Retinal pigment epithelial cell (primary cell): ENCODE measurements around the gene DSP.

Experiments
- DNase-seq: peaks from one replicate; pipeline ENCODE4 v3.0.0-alpha.2; 2010; ENCODE audit warnings: low read depth
- H3K4me3 ChIP-seq: 2 replicates; pipeline ENCODE4 v1.5.1; 2011; ENCODE audit warnings: mild to moderate bottlenecking, low read length, control low read depth, moderate library complexity
- TF ChIP-seq, protein P1 (sequence below): conservative IDR thresholded peaks from 2 replicates; pipeline ENCODE4 v1.5.1; 2011; ENCODE audit warnings: low read depth, low read length, control low read depth, inconsistent platforms

The DSP gene

DNA sequence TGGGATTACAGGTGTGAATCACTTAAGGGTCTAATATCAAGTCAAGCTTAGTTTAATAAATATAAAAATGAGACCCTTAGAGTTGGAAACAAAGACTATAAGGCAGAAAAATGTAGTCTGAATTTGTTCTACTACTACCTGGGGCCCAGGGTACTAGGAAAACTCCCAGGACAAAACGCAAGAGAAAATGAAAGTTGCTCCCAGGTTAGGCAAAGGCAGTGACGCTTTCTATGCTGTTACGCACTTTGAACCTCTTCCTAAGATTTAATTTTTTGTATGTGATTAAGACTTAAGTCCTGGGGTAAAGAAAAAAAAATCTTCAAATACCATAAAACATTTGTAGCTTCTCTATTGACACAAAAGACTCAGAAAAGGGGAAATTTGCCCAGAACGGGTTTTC, 17.3 kb downstream of the DSP start:
- TF ChIP-seq, protein P1, sequence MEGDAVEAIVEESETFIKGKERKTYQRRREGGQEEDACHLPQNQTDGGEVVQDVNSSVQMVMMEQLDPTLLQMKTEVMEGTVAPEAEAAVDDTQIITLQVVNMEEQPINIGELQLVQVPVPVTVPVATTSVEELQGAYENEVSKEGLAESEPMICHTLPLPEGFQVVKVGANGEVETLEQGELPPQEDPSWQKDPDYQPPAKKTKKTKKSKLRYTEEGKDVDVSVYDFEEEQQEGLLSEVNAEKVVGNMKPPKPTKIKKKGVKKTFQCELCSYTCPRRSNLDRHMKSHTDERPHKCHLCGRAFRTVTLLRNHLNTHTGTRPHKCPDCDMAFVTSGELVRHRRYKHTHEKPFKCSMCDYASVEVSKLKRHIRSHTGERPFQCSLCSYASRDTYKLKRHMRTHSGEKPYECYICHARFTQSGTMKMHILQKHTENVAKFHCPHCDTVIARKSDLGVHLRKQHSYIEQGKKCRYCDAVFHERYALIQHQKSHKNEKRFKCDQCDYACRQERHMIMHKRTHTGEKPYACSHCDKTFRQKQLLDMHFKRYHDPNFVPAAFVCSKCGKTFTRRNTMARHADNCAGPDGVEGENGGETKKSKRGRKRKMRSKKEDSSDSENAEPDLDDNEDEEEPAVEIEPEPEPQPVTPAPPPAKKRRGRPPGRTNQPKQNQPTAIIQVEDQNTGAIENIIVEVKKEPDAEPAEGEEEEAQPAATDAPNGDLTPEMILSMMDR, result no peak
- no peak for DNase-seq
- H3K4me3 ChIP-seq, result no peak overlapping the region

DNA sequence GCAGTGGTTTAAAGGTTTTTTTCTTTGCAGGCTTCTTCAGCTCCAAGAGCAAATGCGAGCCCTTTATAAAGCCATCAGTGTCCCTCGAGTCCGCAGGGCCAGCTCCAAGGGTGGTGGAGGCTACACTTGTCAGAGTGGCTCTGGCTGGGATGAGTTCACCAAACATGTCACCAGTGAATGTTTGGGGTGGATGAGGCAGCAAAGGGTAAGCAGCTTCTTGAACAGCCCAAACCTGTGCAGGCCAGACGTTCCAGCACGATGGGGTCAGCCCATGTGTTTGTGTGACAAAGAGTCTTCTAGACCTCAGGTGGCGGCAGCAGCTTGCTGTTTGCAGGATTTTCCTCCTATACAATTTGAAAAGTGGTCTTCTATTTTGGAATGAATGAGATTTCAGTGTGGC, 17.7 kb downstream of the DSP start:
- TF ChIP-seq, protein P1, result no peak
- no peak for DNase-seq
- H3K4me3 ChIP-seq, result no peak overlapping the region

DNA sequence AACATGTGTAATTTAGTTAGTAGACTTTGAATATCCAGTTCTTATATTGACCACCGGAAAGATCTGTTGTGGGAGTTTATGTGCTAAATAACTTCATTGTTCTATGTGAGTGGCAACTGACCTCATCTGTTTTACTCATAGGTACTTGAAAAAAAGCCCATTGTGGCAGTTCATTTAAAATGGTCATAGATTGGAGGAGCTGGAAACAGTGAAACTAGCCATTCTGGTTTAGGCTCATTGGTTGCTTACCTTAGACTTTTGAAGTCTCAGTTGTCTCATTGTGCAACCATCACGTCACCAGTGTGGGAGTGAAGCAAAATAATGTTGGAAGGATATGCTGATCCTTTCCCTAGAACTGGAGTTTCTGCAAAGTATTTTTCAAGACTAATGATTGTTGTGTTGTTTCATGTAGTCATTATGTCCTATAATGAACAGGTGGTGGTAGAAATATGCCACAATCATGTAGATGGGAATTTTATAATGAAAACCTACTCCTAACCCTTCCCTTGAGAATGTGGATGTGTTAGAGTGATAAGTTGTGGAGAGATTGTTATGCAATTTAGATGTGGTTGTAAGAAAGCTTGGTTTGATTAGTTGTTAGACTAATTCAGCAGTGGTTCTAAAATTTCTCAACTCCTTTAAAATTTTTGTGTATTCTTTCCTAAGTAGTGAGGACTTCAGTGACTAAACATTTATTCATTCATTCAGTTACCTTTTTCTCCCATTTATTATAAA, 18.3 kb downstream of the DSP start:
- TF ChIP-seq, protein P1, result no peak
- H3K4me3 ChIP-seq, result no peak overlapping the region
- DNase-seq, result no peak

DNA sequence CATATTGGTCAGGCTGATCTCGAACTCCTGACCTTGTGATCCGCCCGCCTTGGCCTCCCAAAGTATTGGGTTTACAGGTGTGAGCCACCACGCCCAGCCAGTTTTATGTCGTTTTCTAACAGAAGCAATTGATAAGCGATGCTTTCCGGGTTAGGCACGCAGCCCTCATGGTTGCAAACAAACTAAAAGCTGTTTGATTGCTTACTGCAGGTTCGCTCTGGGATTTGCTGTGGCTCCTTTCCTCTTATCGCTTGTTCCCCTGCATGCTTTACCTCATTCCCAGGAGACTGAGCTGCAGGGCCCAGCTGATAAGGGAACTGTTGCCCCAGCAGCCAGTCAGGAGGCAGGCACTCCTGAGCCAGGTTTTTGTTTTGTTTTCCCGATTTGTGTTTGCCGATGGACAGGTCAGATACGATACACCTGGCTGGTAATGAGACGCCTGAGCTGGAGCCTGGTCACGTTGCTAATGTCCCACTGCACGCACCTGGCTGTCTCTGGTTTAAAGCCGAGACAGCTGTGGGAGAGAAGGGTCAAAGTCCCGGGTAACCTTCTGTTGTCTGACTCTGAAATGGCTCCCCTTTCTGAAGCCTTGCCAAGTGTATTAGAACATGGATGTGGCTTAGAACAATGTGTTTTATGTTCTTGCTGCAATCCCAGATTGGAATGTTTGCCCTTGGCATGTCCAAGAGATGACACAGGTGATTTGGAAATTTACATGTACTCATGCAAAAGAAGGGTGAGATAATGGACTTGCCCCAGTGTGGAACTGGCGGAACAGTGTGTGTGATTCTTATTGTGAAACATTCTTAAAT, 19.9 kb downstream of the DSP start:
- TF ChIP-seq, protein P1, result no peak
- no peak overlapping the region for H3K4me3 ChIP-seq
- DNase-seq, result no peak

DNA sequence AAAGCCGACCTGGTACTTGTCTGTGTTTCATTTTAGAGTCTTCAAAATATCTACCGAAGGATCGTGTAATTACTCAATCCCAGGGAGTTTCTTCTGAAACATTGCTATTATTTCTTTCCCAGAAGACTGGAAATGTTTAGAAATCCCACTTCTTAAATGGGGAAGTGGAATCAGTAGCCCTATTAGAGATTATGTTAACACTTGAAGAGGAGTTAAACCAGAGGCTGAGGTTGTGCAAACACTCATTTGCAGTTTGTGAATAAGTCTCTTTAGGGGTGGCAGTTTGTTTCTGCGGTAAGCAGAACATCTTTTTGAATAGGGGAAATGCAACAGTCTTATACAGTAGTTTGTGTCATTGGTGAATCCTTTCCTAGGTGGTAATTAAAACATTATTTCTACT, 21.3 kb downstream of the DSP start:
- no peak overlapping the region for H3K4me3 ChIP-seq
- DNase-seq, result no peak
- TF ChIP-seq, protein P1, result no peak

DNA sequence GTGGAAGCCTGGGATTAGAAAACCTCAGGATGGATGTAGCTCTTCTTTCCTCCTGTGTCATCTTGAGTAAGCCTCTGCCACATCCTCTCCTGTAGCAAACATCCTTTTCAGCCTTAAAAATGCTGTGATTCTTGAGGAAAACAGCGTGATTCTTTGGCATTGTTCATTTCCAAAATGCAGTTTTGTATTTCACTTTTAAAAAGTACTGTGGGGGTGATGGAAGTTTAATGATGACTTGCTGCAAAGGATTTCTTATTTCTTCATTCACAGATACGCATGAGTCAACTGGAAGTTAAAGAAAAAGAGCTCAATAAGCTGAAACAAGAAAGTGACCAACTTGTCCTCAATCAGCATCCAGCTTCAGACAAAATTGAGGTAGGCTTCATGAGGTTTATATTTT, 24.6 kb downstream of the DSP start:
- TF ChIP-seq, protein P1, result no peak
- H3K4me3 ChIP-seq, result no peak overlapping the region
- DNase-seq, result no peak
